Measurements from ENCODE around the gene RETREG3. TPM values are rescaled to one million over a fixed set of nuclear protein-coding genes. Genes with fewer than 3 reads are reported as not detected.

RETREG3 gene
- total RNA-seq, 1 experiment from 2014 or later: 59.0 TPM

DNA sequence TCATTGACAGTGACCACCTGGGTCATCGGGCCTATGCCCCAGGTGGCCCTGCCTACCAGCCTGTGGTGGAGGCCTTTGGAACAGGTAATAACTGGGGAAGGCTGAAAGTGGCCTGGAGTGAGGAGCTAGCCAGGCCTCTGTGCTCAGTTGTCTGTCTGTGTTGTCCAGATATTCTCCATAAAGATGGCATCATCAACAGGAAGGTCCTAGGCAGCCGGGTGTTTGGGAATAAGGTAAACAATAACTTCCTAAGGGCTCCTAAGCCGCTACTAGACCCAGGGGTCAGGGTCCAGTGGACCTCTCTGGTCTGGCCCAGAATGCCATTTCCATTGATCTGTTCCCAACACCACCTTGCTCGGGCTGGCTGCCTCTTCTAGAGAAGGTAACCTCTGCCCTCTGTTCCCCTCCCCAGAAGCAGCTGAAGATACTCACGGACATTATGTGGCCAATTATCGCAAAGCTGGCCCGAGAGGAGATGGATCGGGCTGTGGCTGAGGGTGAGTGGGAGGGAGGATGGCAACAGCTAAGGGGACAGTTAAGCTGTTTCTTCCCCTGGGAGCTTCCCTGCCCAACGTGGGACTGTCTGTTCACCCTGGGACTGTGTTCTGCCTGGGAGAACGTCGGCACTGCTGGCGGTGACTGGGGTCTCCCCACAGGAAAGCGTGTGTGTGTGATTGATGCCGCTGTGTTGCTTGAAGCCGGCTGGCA lies 44.2 kb downstream of the RETREG3 start:
- Mint-ChIP-seq H3K36me3 (ENCODE audit: insufficient read depth, unreplicated experiment) (peaks cover 88% of the 10 kb centered on the region), H3K4me1 (ENCODE audit: low read depth, unreplicated experiment) (peaks cover 15% of the 10 kb centered on the region), H3K4me3 (ENCODE audit: unreplicated experiment) (peak overlapping the region; percentile 95), H3K27me3 (ENCODE audit: insufficient read depth, unreplicated experiment) (no peaks in the 10 kb centered on the region), H3K9me3 (ENCODE audit: unreplicated experiment) (no peaks in the 10 kb centered on the region), H3K27ac (ENCODE audit: unreplicated experiment) (no peak overlapping the region)
- Histone ChIP-seq H3K9me3 (no peaks in the 10 kb centered on the region), H3K36me3 (ENCODE audit: control insufficient read depth, insufficient read depth, low read length) (peaks cover 15% of the 10 kb centered on the region), H3K27me3 (replicated peaks; ENCODE audit: control insufficient read depth, insufficient read depth, low read length) (no peaks in the 10 kb centered on the region), H3K4me3 (ENCODE audit: low read depth, low read length) (no peak overlapping the region), H3K4me1 (peaks cover 13% of the 10 kb centered on the region)
- CTCF ChIA-PET: no interaction called here
- TF ChIP-seq, protein P1, sequence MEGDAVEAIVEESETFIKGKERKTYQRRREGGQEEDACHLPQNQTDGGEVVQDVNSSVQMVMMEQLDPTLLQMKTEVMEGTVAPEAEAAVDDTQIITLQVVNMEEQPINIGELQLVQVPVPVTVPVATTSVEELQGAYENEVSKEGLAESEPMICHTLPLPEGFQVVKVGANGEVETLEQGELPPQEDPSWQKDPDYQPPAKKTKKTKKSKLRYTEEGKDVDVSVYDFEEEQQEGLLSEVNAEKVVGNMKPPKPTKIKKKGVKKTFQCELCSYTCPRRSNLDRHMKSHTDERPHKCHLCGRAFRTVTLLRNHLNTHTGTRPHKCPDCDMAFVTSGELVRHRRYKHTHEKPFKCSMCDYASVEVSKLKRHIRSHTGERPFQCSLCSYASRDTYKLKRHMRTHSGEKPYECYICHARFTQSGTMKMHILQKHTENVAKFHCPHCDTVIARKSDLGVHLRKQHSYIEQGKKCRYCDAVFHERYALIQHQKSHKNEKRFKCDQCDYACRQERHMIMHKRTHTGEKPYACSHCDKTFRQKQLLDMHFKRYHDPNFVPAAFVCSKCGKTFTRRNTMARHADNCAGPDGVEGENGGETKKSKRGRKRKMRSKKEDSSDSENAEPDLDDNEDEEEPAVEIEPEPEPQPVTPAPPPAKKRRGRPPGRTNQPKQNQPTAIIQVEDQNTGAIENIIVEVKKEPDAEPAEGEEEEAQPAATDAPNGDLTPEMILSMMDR (IDR thresholded peaks at IDR 0.05; ENCODE audit: insufficient read depth in 1 of 2, low read depth in 1 of 2, low read length in 1 of 2, severe bottlenecking in 1 of 2, unreplicated experiment in 1 of 2): no peak
- POLR2A ChIA-PET: no interaction called here
- BruUV-seq (replicated peaks): no TSS peak
- DNase-seq: no peak
- intact Hi-C loops (cut with micrococcal nuclease; ENCODE audit: unreplicated experiment): no loop called here

DNA sequence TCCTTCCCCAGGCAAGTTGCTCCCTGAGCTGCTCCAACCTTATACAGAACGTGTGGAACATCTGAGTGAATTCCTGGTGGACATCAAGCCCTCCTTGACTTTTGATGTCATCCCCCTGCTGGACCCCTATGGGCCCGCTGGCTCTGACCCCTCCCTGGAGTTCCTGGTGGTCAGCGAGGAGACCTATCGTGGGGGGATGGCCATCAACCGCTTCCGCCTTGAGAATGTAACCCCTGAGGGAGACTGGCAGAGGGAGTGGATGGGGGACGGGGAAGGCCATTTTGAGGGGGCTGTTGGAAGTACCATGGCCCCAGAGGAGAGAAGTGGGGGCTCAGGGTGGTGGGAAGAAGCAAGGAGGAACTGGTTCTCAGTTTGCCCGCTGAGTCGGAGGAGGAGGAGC lies 45.2 kb downstream of the RETREG3 start:
- no peak for DNase-seq
- Histone ChIP-seq H3K4me3 (ENCODE audit: low read depth, low read length) (no peak overlapping the region), H3K4me1 (peaks cover 13% of the 10 kb centered on the region), H3K9me3 (no peaks in the 10 kb centered on the region), H3K36me3 (ENCODE audit: control insufficient read depth, insufficient read depth, low read length) (peaks cover 7% of the 10 kb centered on the region), H3K27me3 (replicated peaks; ENCODE audit: control insufficient read depth, insufficient read depth, low read length) (no peaks in the 10 kb centered on the region)
- BruUV-seq (replicated peaks): no TSS peak
- peak overlapping the region; percentile 69 for H3K4me3 Mint-ChIP-seq (ENCODE audit: unreplicated experiment)
- TF ChIP-seq, protein P1 (IDR thresholded peaks at IDR 0.05; ENCODE audit: insufficient read depth in 1 of 2, low read depth in 1 of 2, low read length in 1 of 2, severe bottlenecking in 1 of 2, unreplicated experiment in 1 of 2): no peak
- intact Hi-C loops (cut with micrococcal nuclease; ENCODE audit: unreplicated experiment): no loop called here
- peak overlapping the region; percentile 93 for H3K27ac Mint-ChIP-seq (ENCODE audit: unreplicated experiment)
- H3K36me3 Mint-ChIP-seq (ENCODE audit: insufficient read depth, unreplicated experiment): peaks cover 78% of the 10 kb centered on the region
- peaks cover 21% of the 10 kb centered on the region for H3K4me1 Mint-ChIP-seq (ENCODE audit: low read depth, unreplicated experiment)
- ChIA-PET POLR2A (no interaction called here), CTCF (no interaction called here)
- H3K9me3 Mint-ChIP-seq (ENCODE audit: unreplicated experiment): no peaks in the 10 kb centered on the region
- H3K27me3 Mint-ChIP-seq (ENCODE audit: insufficient read depth, unreplicated experiment): no peaks in the 10 kb centered on the region

DNA sequence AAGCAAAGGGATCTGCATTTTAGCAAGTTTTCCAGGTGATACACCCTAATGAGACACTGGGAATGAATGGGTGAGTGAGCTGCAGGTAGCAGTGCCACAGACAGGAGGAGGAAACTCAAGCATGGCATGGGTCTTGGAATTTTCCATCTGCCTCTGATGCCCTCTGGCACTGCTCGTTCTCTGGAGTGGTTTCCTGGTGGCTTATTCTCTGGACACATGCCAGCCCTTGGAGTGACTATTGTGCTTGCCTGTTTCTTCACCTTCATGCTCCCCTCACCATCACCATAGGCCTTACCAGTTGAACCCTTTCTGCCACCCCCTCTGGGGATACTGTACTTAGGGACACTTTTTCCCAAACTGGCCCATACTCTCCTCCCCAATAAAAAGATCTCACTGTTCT lies 45.6 kb downstream of the RETREG3 start:
- no peaks in the 10 kb centered on the region for H3K27me3 ChIP-seq (replicated peaks; ENCODE audit: control insufficient read depth, insufficient read depth, low read length)
- H3K36me3 ChIP-seq (ENCODE audit: control insufficient read depth, insufficient read depth, low read length): peaks cover 6% of the 10 kb centered on the region
- intact Hi-C loops (cut with micrococcal nuclease; ENCODE audit: unreplicated experiment): no loop called here
- peak overlapping the region; percentile 69 for H3K4me3 Mint-ChIP-seq (ENCODE audit: unreplicated experiment)
- ChIA-PET POLR2A (interaction anchor here (0.6 kb wide), 1 partner anchor 28 kb away, joined by 3 read pairs; the partner anchor contains the start of gene NAGLU), CTCF (no interaction called here)
- DNase-seq: no peak
- no peaks in the 10 kb centered on the region for H3K9me3 ChIP-seq
- peaks cover 13% of the 10 kb centered on the region for H3K4me1 ChIP-seq
- peak overlapping the region; percentile 93 for H3K27ac Mint-ChIP-seq (ENCODE audit: unreplicated experiment)
- H3K36me3 Mint-ChIP-seq (ENCODE audit: insufficient read depth, unreplicated experiment): peaks cover 74% of the 10 kb centered on the region
- no TSS peak for BruUV-seq (replicated peaks)
- H3K4me1 Mint-ChIP-seq (ENCODE audit: low read depth, unreplicated experiment): peaks cover 21% of the 10 kb centered on the region
- no peaks in the 10 kb centered on the region for H3K27me3 Mint-ChIP-seq (ENCODE audit: insufficient read depth, unreplicated experiment)
- TF ChIP-seq, protein P1 (IDR thresholded peaks at IDR 0.05; ENCODE audit: insufficient read depth in 1 of 2, low read depth in 1 of 2, low read length in 1 of 2, severe bottlenecking in 1 of 2, unreplicated experiment in 1 of 2): no peak
- no peaks in the 10 kb centered on the region for H3K9me3 Mint-ChIP-seq (ENCODE audit: unreplicated experiment)
- no peak overlapping the region for H3K4me3 ChIP-seq (ENCODE audit: low read depth, low read length)

Data from Caco-2 (cell line).